GM04504 (cell line): ENCODE results near the gene HSPA8.
"Not testable (repeated sequence)": the region's sequence is repeated elsewhere in the genome, so short reads cannot be mapped to it uniquely, and the experiment has no call there.

Experiments
- DNase-seq: peaks from one replicate; pipeline ENCODE4 v3.0.0-alpha.2; 2012; ENCODE audit warnings: low read depth

The HSPA8 gene

GRCh38 chr11:123072332-123072761 lies 10.4 kb upstream of the HSPA8 start:
- DNase-seq, result no peak

- no peak for DNase-seq
Measured at GRCh38 chr11:123069908-123070821, 8.2 kb upstream of the HSPA8 start.

GRCh38 chr11:123065621-123066020 lies 3.7 kb upstream of the HSPA8 start:
- no peak for DNase-seq

GRCh38 chr11:123063826-123064657 lies 2.1 kb upstream of the HSPA8 start:
- no peak for DNase-seq

GRCh38 chr11:123062892-123063825 lies 1.2 kb upstream of the HSPA8 start:
- DNase-seq, result peak; percentile 31

- DNase-seq, result peak; percentile 99
Measured at GRCh38 chr11:123062158-123062891, 389 bp upstream of the HSPA8 start.

GRCh38 chr11:123060277-123061000 lies 1.5 kb downstream of the HSPA8 start:
- no peak for DNase-seq

- not testable (repeated sequence) for DNase-seq
Measured at GRCh38 chr11:123059041-123059920, 2.7 kb downstream of the HSPA8 start.

GRCh38 chr11:123057661-123058305 lies 4.2 kb downstream of the HSPA8 start:
- DNase-seq, result no peak

GRCh38 chr11:123056835-123057491 lies 5.0 kb downstream of the HSPA8 start:
- no peak for DNase-seq

- no peak for DNase-seq
Measured at GRCh38 chr11:123055191-123055901, 6.6 kb downstream of the HSPA8 start.

- peak; percentile 30 for DNase-seq
Measured at GRCh38 chr11:123054301-123055065, 7.5 kb downstream of the HSPA8 start.

GRCh38 chr11:123052901-123053721 lies 8.8 kb downstream of the HSPA8 start:
- no peak for DNase-seq

GRCh38 chr11:123051634-123052033 lies 10.3 kb downstream of the HSPA8 start:
- no peak for DNase-seq

- DNase-seq, result no peak
Measured at GRCh38 chr11:123051146-123051545, 10.8 kb downstream of the HSPA8 start.

- DNase-seq, result no peak
Measured at GRCh38 chr11:123047947-123048293, 14.0 kb downstream of the HSPA8 start.
